Heart left ventricle (tissue), 16 donors: ENCODE results near the gene DNAH14. TPM values are rescaled to one million over a fixed set of nuclear protein-coding genes. Genes with fewer than 3 reads are reported as not detected.

ENCODE experiments used
- ATAC-seq, 4 donors: fragments of 200-7000 bp; cut with Tn5 transposase; one replicate each; pipeline ENCODE4 v1.9.1; 2020 to 2022; ENCODE audit warnings: moderate library complexity in 4 of 4, mild to moderate bottlenecking in 3 of 4, moderate number of reproducible peaks in 1 of 4
- DNase-seq, 5 donors: peaks; one replicate each; pipeline ENCODE4 v3.0.0-alpha.2; 2020
- H3K27ac ChIP-seq, 12 donors: fragments of 200-600 bp; sonication (generic) in 4 of 12; one replicate each; pipeline versions ENCODE4 v1.5.0 to v1.8.0; 2016 to 2022; ENCODE audit warnings: mild to moderate bottlenecking in 2 of 12
- H3K27me3 ChIP-seq, 9 donors: fragments of 200-600 bp; sonication (generic) in 2 of 9; one replicate each; pipeline versions ENCODE4 v1.5.1 to v1.8.0; 2016 to 2022; ENCODE audit warnings: mild to moderate bottlenecking in 3 of 9
- H3K36me3 ChIP-seq, 9 donors: fragments of 200-600 bp; sonication (generic) in 2 of 9; one replicate each; pipeline versions ENCODE4 v1.5.0 to v1.8.0; 2018 to 2022; ENCODE audit warnings: mild to moderate bottlenecking in 2 of 9
- H3K4me1 ChIP-seq, 12 donors: fragments of 200-600 bp; sonication (generic) in 4 of 12; one replicate each; pipeline versions ENCODE4 v1.5.0 to v1.8.0; 2016 to 2022; ENCODE audit warnings: mild to moderate bottlenecking in 3 of 12
- H3K4me3 ChIP-seq, 12 donors: fragments of 200-600 bp; sonication (generic) in 4 of 12; one replicate each; pipeline versions ENCODE4 v1.5.0 to v1.8.0; 2017 to 2022; ENCODE audit warnings: mild to moderate bottlenecking in 9 of 12, moderate library complexity in 4 of 12
- H3K9me3 ChIP-seq, 12 donors: fragments of 200-600 bp; sonication (generic) in 4 of 12; one replicate each; pipeline versions ENCODE4 v1.5.0 to v1.8.0; 2016 to 2022; ENCODE audit warnings: mild to moderate bottlenecking in 1 of 12
- POLR2A ChIP-seq, 2 donors: fragments of 450-650 bp; IDR thresholded peaks; one replicate each; pipeline ENCODE4 v1.6.1; 2017; ENCODE audit warnings: antibody characterized with exemption in 2 of 2, mild to moderate bottlenecking in 2 of 2, moderate library complexity in 2 of 2
- WGBS, 4 donors: extraction: QIAGEN DNeasy Blood & Tissue Kit in 2 of 4; methylation state at CpG; one replicate each; pipeline versions ENCODE4 v1.1.5 to v1.1.7; 2013 to 2018; 5-methylcytosine and 5-hydroxymethylcytosine counted together
- intact Hi-C, 10 donors: fragments of 100-400 bp; cut with DNase I; formaldehyde crosslinking; loops; one replicate each; pipeline versions ENCODE4 v1.11.1 to v1.14.2; 2022
- polyA plus RNA-seq, 2 donors: library from polyadenylated mRNA; stranded (reverse); fragments of 200-250 nt; gene quantifications; one replicate each; pipeline ENCODE4 v1.2.3, GENCODE V29; 2013
- total RNA-seq, 9 donors: library from RNA; depleted of rRNA in 2 of 9; stranded (reverse); fragments of >200 nt in 2 of 9; fragmentation: NEBNext Ultra II Directional in 3 of 9; extraction: Animal tissue kit (Norgen Biotek cat#: 25700) in 3 of 9; gene quantifications; one replicate each; pipeline versions ENCODE4 v1.1.0 to v1.2.4, GENCODE V29; 2016 to 2023
- TF ChIP-seq, protein P1 (sequence below), 12 donors: fragments of 200-600 bp; sonication (generic) in 4 of 12; IDR thresholded peaks; one replicate each; pipeline versions ENCODE4 v1.5.0 to v1.8.0; 2018 to 2022; ENCODE audit warnings: antibody characterized with exemption in 12 of 12, mild to moderate bottlenecking in 5 of 12
- donor health status: ischemic (EF 13 %, LVEDD 7.1; RV severe dilation, severe dysfunction).
- donor health status: healthy with polysubstance abuse.
- donor health status: DM: no; HTN: yes; CAD: no.
- donor health status: DM: no; HTN: no; CAD: no.
- donor health status: ischemic (EF 25% LVEDD 6.9; RV normal size, moderate dysfunction).
- donor health status: ischemic (EF 25% LVEDD 5.7; RV mildly dilated, moderate dysfunction).
- donor health status: healthy.
- donor health status: DM: yes; HTN: yes; CAD: no.
- donor health status: ischemic (EF 35%, LVEDD 5.7; RV mildly dilated, moderate dysfunction).
- donor health status: nonischemic (EF 11% LVEDD 7.7; RV severe dilation, severe dysfunction).
- donor health status: DM: yes; HTN: yes; CAD: no.
- donor health status: PGD.
- donor health status: ischemic (EF 29% LVEDD 5.4; RV normal size, mild dysfunction).
- donor health status: nonischemic (EF 23%, LVEDD 6.1; RV moderate dilation, normal function).

Gene DNAH14
- total and polyA plus RNA-seq, 11 donors = 0.24 to 6.8 (median 2.8) TPM

DNA sequence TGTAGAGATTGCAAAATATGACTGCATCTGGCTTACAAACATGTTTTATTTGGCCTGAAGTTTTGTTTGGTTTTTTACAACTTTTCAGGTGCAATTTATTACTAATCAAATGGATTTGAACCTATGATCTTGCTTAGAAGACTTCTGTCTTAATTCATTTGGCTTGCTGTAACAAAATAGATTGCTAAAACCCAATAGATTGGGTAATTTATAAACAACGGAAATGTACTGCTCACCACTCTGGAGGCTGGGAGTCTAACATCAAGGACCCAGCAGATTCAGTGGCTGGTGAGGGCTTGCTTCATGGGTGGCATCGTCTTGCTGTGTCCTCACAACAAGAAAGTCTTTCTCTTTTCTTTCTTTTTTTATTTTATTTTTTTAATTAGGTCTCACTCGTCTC is 425.4 kb downstream of the DNAH14 start:
- Histone ChIP-seq H3K27me3 (peaks cover 0 to 6% (median 0%) of the 10 kb centered on the region in 9 donors), H3K36me3 (no peaks in the 10 kb centered on the region), H3K4me3 (no peak overlapping the region), H3K4me1 (no peaks in the 10 kb centered on the region), H3K27ac (no peak overlapping the region), H3K9me3 (no peaks in the 10 kb centered on the region)
- no peak for ATAC-seq
- no peak for DNase-seq
- TF ChIP-seq, protein P1, sequence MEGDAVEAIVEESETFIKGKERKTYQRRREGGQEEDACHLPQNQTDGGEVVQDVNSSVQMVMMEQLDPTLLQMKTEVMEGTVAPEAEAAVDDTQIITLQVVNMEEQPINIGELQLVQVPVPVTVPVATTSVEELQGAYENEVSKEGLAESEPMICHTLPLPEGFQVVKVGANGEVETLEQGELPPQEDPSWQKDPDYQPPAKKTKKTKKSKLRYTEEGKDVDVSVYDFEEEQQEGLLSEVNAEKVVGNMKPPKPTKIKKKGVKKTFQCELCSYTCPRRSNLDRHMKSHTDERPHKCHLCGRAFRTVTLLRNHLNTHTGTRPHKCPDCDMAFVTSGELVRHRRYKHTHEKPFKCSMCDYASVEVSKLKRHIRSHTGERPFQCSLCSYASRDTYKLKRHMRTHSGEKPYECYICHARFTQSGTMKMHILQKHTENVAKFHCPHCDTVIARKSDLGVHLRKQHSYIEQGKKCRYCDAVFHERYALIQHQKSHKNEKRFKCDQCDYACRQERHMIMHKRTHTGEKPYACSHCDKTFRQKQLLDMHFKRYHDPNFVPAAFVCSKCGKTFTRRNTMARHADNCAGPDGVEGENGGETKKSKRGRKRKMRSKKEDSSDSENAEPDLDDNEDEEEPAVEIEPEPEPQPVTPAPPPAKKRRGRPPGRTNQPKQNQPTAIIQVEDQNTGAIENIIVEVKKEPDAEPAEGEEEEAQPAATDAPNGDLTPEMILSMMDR (IDR thresholded peaks at IDR 0.05) = no peak
- TF ChIP-seq POLR2A (IDR thresholded peaks at IDR 0.05) = no peak
- intact Hi-C loops = no loop called here
- 72 to 87% (median 80%) methylated on average over 3 of the region's 3 CpGs for WGBS, 4 donors

DNA sequence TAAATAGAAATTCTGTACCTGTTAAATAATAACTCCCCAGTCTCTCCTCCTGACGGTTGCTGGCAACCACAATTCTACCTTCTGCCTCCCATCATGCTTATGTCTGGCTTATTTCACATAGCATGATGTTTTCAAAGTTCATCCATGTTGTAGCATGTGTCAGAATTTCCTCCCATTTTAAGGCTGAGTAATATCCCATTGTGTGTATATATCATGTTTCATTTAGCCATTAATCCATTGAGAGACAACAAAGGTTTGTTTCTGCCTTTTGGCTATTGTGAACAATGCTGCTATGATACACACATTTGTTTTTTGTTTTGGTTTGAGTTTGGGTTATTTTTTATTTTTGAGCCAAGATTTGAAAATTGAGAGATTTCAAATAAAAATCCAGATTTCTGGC is 426.4 kb downstream of the DNAH14 start:
- no peak for ATAC-seq
- H3K27me3 ChIP-seq = peaks cover 0 to 12% (median 0%) of the 10 kb centered on the region in 9 donors

DNA sequence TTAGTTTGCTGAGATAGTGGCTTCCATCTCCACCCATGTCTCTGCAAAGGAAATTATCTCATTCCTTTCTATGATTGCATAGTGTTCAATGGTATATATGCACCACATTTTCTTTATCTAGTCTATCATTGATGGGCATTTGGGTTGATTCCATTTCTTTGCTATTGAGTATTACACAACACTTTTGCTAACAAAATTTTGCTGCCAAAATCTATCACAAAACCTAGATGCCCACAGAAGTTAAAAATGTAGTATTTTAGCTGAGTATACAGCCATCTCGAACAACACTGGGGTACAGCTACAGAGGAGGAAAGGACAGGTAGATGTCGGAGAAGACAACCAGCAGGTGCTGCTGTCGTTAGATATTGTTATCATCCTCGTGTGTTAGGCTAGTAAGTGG is 430.6 kb downstream of the DNAH14 start:
- H3K4me1 ChIP-seq = no peaks in the 10 kb centered on the region
- H3K9me3 ChIP-seq = no peaks in the 10 kb centered on the region
- peaks cover 0 to 18% (median 0%) of the 10 kb centered on the region in 9 donors for H3K27me3 ChIP-seq
- whole genome bisulfite sequencing, 4 donors = 67 to 78% (median 72%) methylated on average over 4 of the region's 4 CpGs
- H3K36me3 ChIP-seq = no peaks in the 10 kb centered on the region
- H3K4me3 ChIP-seq = no peak overlapping the region
- no peak overlapping the region for H3K27ac ChIP-seq
- DNase-seq (no peak), ATAC-seq (no peak)
- intact Hi-C loops = no loop called here
- TF ChIP-seq POLR2A (IDR thresholded peaks at IDR 0.05) = no peak
- TF ChIP-seq, protein P1 (IDR thresholded peaks at IDR 0.05) = no peak

More for the DNA sequence above, 426.4 kb downstream of the DNAH14 start:
- H3K9me3 ChIP-seq = no peaks in the 10 kb centered on the region
- WGBS, 4 donors = 80 to 93% (median 83%) methylated on average over 1 of the region's 1 CpG
- TF ChIP-seq, protein P1 (IDR thresholded peaks at IDR 0.05) = no peak
- TF ChIP-seq POLR2A (IDR thresholded peaks at IDR 0.05) = no peak
- H3K36me3 ChIP-seq = no peaks in the 10 kb centered on the region
- intact Hi-C loops = no loop called here
- DNase-seq = no peak
- H3K27ac ChIP-seq = no peak overlapping the region
- H3K4me1 ChIP-seq = no peaks in the 10 kb centered on the region
- H3K4me3 ChIP-seq = no peak overlapping the region

DNA sequence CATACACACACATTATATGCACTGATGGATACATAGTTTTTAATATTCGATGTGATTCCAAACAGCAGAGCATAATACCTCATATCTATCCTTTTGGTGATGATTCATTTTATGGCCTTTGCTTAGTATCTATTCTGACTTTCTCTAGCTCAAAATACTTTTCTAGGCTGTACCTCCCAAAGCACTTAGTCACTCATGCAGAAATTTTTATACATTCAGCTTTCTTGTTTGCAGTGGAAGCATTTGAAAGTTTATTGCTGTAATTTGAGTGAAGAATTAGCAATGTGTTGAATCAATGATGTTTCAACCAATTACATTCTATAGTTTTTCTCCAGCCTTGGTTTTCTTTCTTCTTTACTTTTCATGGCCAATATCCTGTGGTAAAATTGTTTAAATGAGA is 431.7 kb downstream of the DNAH14 start:
- 91 to 99% (median 96%) methylated on average over 1 of the region's 1 CpG for WGBS, 4 donors
- Histone ChIP-seq H3K27me3 (peaks cover 0 to 22% (median 0%) of the 10 kb centered on the region in 9 donors), H3K27ac (no peak overlapping the region), H3K36me3 (no peaks in the 10 kb centered on the region), H3K4me3 (no peak overlapping the region), H3K4me1 (no peaks in the 10 kb centered on the region), H3K9me3 (no peaks in the 10 kb centered on the region)
- ATAC-seq = no peak
- no peak for DNase-seq
- intact Hi-C loops = no loop called here
- TF ChIP-seq POLR2A (IDR thresholded peaks at IDR 0.05) = no peak
- TF ChIP-seq, protein P1 (IDR thresholded peaks at IDR 0.05) = no peak
